Panc1 (cell line): Measurements from ENCODE around the gene PCYT1B. TPM values are rescaled to one million over a fixed set of nuclear protein-coding genes. Genes with fewer than 3 reads are reported as not detected.

Experiments used
- ATAC-seq: fragments of 200-7000 bp; cut with Tn5 transposase; 2 replicates; pipeline ENCODE4 v1.9.1; 2020; ENCODE audit warnings: mild to moderate bottlenecking, moderate library complexity
- BruUV-seq: library from RNA; stranded (reverse); fragments of 400-500 nt; replicated peaks from 2 replicates; lab custom pipeline; 2021; lab: Mats Ljungman, UMichigan
- CTCF ChIA-PET: fragments of 300-600 bp; sonication (Branson Sonifier 250); formaldehyde crosslinking; loops from one replicate; lab custom pipeline; 2022; ENCODE audit warnings: antibody characterized with exemption; lab: Charles Lee
- POLR2A ChIA-PET: fragments of 300-600 bp; sonication (Branson Sonifier 250); formaldehyde crosslinking; loops from one replicate; lab custom pipeline; 2022; ENCODE audit warnings: antibody characterized with exemption; lab: Charles Lee
- DNase-seq: peaks from one replicate; pipeline ENCODE4 v3.0.0-alpha.2; 2010; ENCODE audit warnings: low read depth, low spot score
- H3K27ac ChIP-seq: 2 replicates; pipeline ENCODE4 v1.5.1; 2011; ENCODE audit warnings: mild to moderate bottlenecking, low read length, inconsistent platforms
- H3K27me3 ChIP-seq: fragments of 200-500 bp; sonication (Bioruptor generic); 2 replicates; pipeline ENCODE4 v1.6.0; 2014; ENCODE audit warnings: low read length, inconsistent platforms; ENCODE audit not compliant: control insufficient read depth, insufficient read depth
- H3K36me3 ChIP-seq: fragments of 200-500 bp; sonication (Bioruptor generic); 2 replicates; pipeline ENCODE4 v1.5.1; 2014; ENCODE audit warnings: inconsistent platforms, mild to moderate bottlenecking, low read length, moderate library complexity; ENCODE audit not compliant: control insufficient read depth, insufficient read depth
- H3K4me1 ChIP-seq: 2 replicates; pipeline ENCODE4 v1.5.1; 2011; ENCODE audit warnings: inconsistent platforms, mild to moderate bottlenecking, low read length, moderate library complexity; ENCODE audit not compliant: control insufficient read depth, insufficient read depth
- H3K4me3 ChIP-seq, 2 experiments: 2 replicates each; pipeline ENCODE4 v1.5.1; 2011 to 2012; ENCODE audit warnings: low read depth in 2 of 2, low read length in 2 of 2, mild to moderate bottlenecking in 2 of 2, inconsistent platforms in 1 of 2, moderate library complexity in 1 of 2
- H3K9me3 ChIP-seq: fragments of 200-500 bp; sonication (Bioruptor generic); 2 replicates; pipeline ENCODE4 v1.5.1; 2014; ENCODE audit warnings: low read depth, mild to moderate bottlenecking, inconsistent platforms, low read length, moderate library complexity; ENCODE audit not compliant: control insufficient read depth, insufficient read depth
- POLR2AphosphoS5 ChIP-seq: IDR thresholded peaks from 2 replicates; pipeline ENCODE4 v1.6.1; 2012; ENCODE audit warnings: mild to moderate bottlenecking, low read depth, low read length, moderate library complexity
- REST ChIP-seq, 2 experiments: IDR thresholded peaks; 2 replicates each; pipeline ENCODE4 v1.6.1; 2011 to 2012; ENCODE audit warnings: low read depth in 2 of 2, control low read depth in 1 of 2, low read length in 1 of 2, mild to moderate bottlenecking in 1 of 2, moderate library complexity in 1 of 2; ENCODE audit not compliant: insufficient read depth in 1 of 2
- SIN3A ChIP-seq: IDR thresholded peaks from 2 replicates; pipeline ENCODE4 v1.6.1; 2012; ENCODE audit warnings: low read depth, mild to moderate bottlenecking, low read length, moderate library complexity, borderline replicate concordance; ENCODE audit not compliant: insufficient read depth
- TCF7L2 ChIP-seq: IDR thresholded peaks from 2 replicates; pipeline ENCODE4 v1.6.1; 2011; ENCODE audit warnings: mild to moderate bottlenecking, low read depth, low read length, inconsistent platforms
- in situ Hi-C: cut with HindIII; loops from 2 replicates; pipeline ENCODE4 v1.10.0; 2016; ENCODE audit warnings: low sequenced_read_pairs, low pct_unique_long_range_greater_than_20kb
- intact Hi-C: fragments of 100-400 bp; cut with micrococcal nuclease; formaldehyde crosslinking; loops from one replicate; pipeline ENCODE4 v1.10.0; 2022; ENCODE audit not compliant: unreplicated experiment
- total RNA-seq: library from RNA; stranded (reverse); gene quantifications from one replicate; pipeline ENCODE4 v1.2.1, GENCODE V29; 2021; ENCODE audit not compliant: unreplicated experiment
- TF ChIP-seq, protein P1 (sequence below): fragments of 450-650 bp; IDR thresholded peaks from 2 replicates; pipeline ENCODE4 v1.5.1; 2017; ENCODE audit warnings: mild to moderate bottlenecking

The PCYT1B gene
- total RNA-seq, 1 experiment from 2014 or later, result 0.03 TPM

DNA sequence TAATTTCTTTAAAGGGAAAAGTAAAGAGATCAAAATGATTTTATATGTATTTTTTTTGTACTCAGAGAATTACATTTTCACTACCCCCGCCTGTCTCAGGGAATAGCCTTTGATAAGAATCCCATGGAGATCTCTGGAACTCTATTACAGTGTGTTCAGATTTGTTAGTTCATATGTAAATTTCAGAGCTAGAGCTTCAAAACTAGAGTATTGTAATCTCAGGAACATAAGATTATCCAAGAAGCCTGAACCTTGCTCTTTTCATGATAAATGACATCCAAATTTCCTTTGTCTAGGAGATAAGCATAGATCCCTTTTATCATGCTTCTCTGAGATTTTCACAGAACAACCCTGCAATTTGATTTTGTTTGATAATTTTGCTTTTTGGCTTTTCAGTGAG, 99.2 kb downstream of the PCYT1B start:
- intact Hi-C loops, result no loop called here
- H3K4me3 ChIP-seq, result no peak overlapping the region
- no peaks in the 10 kb centered on the region for H3K36me3 ChIP-seq
- no peaks in the 10 kb centered on the region for H3K4me1 ChIP-seq
- BruUV-seq, result no TSS peak
- POLR2A ChIA-PET, result no interaction called here
- DNase-seq, result no peak
- no peaks in the 10 kb centered on the region for H3K27me3 ChIP-seq
- ATAC-seq, result no peak
- TF ChIP-seq REST (IDR thresholded peaks at IDR 0.05; ENCODE audit: insufficient read depth in 1 of 2, low read depth in 2 of 2, low read length in 1 of 2) (no peak), POLR2AphosphoS5 (no peak), SIN3A (no peak), TCF7L2 (no peak)
- TF ChIP-seq, protein P1, sequence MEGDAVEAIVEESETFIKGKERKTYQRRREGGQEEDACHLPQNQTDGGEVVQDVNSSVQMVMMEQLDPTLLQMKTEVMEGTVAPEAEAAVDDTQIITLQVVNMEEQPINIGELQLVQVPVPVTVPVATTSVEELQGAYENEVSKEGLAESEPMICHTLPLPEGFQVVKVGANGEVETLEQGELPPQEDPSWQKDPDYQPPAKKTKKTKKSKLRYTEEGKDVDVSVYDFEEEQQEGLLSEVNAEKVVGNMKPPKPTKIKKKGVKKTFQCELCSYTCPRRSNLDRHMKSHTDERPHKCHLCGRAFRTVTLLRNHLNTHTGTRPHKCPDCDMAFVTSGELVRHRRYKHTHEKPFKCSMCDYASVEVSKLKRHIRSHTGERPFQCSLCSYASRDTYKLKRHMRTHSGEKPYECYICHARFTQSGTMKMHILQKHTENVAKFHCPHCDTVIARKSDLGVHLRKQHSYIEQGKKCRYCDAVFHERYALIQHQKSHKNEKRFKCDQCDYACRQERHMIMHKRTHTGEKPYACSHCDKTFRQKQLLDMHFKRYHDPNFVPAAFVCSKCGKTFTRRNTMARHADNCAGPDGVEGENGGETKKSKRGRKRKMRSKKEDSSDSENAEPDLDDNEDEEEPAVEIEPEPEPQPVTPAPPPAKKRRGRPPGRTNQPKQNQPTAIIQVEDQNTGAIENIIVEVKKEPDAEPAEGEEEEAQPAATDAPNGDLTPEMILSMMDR, result no peak
- CTCF ChIA-PET, result no interaction called here
- in situ Hi-C loops, result no loop called here
- no peak overlapping the region for H3K27ac ChIP-seq
- no peaks in the 10 kb centered on the region for H3K9me3 ChIP-seq

DNA sequence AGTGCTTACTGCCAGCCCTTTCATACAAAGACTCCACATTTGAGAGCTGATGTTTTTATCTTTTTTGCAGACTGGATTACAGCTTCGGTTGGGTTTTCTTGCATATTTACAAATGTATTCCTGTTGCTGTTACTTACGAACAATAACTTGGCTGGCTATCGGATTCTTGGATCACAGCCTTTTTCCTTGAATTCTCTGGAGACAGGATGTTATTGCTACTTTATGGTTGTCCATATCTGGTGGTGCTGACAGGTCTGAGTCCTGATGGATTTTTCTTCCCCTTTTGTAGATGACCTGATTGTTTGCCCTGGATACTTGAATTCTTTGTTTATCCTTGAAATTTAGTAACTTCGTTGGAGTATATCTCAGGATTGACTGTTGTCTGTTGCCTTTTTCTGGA, 104.4 kb downstream of the PCYT1B start:
- H3K27ac ChIP-seq, result no peak overlapping the region
- H3K36me3 ChIP-seq, result no peaks in the 10 kb centered on the region
- H3K4me1 ChIP-seq, result no peaks in the 10 kb centered on the region
- DNase-seq (no peak), ATAC-seq (no peak)
- in situ Hi-C loops, result no loop called here
- ChIA-PET CTCF (no interaction called here), POLR2A (no interaction called here)
- BruUV-seq, result no TSS peak
- H3K9me3 ChIP-seq, result no peaks in the 10 kb centered on the region
- H3K4me3 ChIP-seq, result no peak overlapping the region
- TF ChIP-seq SIN3A (no peak), REST (IDR thresholded peaks at IDR 0.05; ENCODE audit: insufficient read depth in 1 of 2, low read depth in 2 of 2, low read length in 1 of 2) (no peak), POLR2AphosphoS5 (no peak), TCF7L2 (no peak)
- TF ChIP-seq, protein P1, result no peak
- intact Hi-C loops, result no loop called here
- no peaks in the 10 kb centered on the region for H3K27me3 ChIP-seq
